ENCODE measurements around the gene WLS. TPM values are rescaled to one million over a fixed set of nuclear protein-coding genes. Genes with fewer than 3 reads are reported as not detected.

Gene WLS
- total and polyA plus RNA-seq, 2 donors (not counting 1 experiment from before 2014, with no cell fraction given), result 156 to 269 TPM

DNA sequence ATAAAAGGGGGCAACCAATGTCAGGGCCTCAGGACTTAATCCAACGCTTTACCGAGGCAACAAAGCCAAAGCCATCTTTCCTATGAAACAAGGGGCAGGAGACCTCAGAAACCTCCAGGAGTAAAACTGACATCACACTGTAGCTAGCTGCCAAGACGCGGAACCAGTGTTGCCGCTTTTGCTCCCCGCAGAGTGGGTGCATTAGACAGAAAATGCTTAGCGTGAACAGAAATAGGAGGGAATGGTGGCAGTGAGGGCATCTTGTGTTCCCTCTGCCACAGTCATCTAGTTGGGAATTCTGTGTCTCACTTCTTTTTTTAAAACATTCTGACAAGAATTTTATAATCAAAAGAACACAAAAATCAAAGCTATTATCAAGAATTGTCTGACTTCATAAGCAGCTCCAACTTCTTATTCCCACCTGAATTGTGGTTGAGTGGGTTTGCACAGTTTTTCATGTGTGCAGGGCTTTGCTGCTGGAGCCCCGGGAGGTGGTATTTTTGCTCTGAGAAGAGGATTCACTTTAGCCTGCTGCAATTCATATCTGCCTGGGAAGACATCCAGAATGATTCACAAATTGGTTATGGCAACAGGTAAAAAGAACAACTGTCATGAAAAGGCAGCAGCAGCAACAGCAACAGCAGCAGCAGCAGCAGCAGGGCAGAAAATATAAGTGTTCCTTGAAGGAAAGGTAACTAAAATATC is 99.7 kb downstream of the WLS start:
- Histone ChIP-seq H3K9me3 (ENCODE audit: control insufficient read depth, insufficient read depth, low read depth, low read length) (no peaks in the 10 kb centered on the region), H3K4me2 (ENCODE audit: extremely low read depth, insufficient read depth, low read length) (no peak overlapping the region), H3K4me1 (ENCODE audit: control insufficient read depth, extremely low read depth, insufficient read depth, low read length) (peaks cover 3% of the 10 kb centered on the region), H3K27me3 (ENCODE audit: control insufficient read depth, insufficient read depth, low read length) (no peaks in the 10 kb centered on the region), H4K20me1 (ENCODE audit: control insufficient read depth, extremely low read depth, insufficient read depth, low read length) (no peaks in the 10 kb centered on the region), H2AFZ (ENCODE audit: low read length) (no peak overlapping the region), H3K4me3 (replicated peaks in 1 of 4; ENCODE audit: control extremely low read depth in 1 of 4, insufficient read depth in 1 of 4, low read depth in 3 of 4, low read length in 4 of 4) (no peak overlapping the region), H3K9ac (ENCODE audit: insufficient read depth, low read length) (no peak overlapping the region), H3K36me3 (ENCODE audit: control insufficient read depth, insufficient read depth, low read length) (peaks cover 21% of the 10 kb centered on the region), H3K27ac (ENCODE audit: insufficient read depth, low read length) (no peak overlapping the region), H3K79me2 (ENCODE audit: control insufficient read depth, insufficient read depth, low read length) (no peaks in the 10 kb centered on the region)
- no peak for DNase-seq (ENCODE audit: low read depth in 2 of 2)
- TF ChIP-seq, protein P1, sequence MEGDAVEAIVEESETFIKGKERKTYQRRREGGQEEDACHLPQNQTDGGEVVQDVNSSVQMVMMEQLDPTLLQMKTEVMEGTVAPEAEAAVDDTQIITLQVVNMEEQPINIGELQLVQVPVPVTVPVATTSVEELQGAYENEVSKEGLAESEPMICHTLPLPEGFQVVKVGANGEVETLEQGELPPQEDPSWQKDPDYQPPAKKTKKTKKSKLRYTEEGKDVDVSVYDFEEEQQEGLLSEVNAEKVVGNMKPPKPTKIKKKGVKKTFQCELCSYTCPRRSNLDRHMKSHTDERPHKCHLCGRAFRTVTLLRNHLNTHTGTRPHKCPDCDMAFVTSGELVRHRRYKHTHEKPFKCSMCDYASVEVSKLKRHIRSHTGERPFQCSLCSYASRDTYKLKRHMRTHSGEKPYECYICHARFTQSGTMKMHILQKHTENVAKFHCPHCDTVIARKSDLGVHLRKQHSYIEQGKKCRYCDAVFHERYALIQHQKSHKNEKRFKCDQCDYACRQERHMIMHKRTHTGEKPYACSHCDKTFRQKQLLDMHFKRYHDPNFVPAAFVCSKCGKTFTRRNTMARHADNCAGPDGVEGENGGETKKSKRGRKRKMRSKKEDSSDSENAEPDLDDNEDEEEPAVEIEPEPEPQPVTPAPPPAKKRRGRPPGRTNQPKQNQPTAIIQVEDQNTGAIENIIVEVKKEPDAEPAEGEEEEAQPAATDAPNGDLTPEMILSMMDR (conservative IDR thresholded peaks at IDR 0.05 in 1 of 2, IDR thresholded peaks at IDR 0.05 in 1 of 2; ENCODE audit: low read depth in 1 of 2, low read length in 2 of 2), result no peak
- no peak for TF ChIP-seq EZH2 (IDR thresholded peaks at IDR 0.05; ENCODE audit: low read length, missing control alignments)

DNA sequence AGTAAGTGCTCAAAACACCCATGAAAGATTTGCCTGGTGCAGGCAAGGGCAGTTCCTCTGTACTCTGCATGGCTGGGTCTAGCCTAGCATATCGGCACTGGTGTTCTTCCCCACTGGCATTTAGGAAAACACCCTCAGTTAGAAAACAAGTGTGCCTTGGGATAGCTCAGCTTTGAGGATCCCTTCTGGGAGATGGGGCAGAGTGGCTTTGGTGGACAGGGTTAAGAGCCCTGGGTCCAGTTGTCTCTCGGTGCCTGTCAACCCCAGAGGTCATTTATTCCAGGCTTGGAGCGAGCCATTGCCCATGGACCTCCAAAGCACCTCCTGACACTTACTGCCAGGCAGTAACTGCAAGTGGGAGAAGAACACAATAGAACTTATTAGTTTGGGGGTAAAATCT is 101.1 kb downstream of the WLS start:
- H3K4me1 ChIP-seq (ENCODE audit: control insufficient read depth, extremely low read depth, insufficient read depth, low read length), result peaks cover 3% of the 10 kb centered on the region
- H3K27me3 ChIP-seq (ENCODE audit: control insufficient read depth, insufficient read depth, low read length), result no peaks in the 10 kb centered on the region
- no peak overlapping the region for H3K4me2 ChIP-seq (ENCODE audit: extremely low read depth, insufficient read depth, low read length)
- H2AFZ ChIP-seq (ENCODE audit: low read length), result no peak overlapping the region
- H4K20me1 ChIP-seq (ENCODE audit: control insufficient read depth, extremely low read depth, insufficient read depth, low read length), result no peaks in the 10 kb centered on the region
- no peak overlapping the region for H3K27ac ChIP-seq (ENCODE audit: insufficient read depth, low read length)
- no peak for TF ChIP-seq EZH2 (IDR thresholded peaks at IDR 0.05; ENCODE audit: low read length, missing control alignments)
- H3K79me2 ChIP-seq (ENCODE audit: control insufficient read depth, insufficient read depth, low read length), result no peaks in the 10 kb centered on the region
- H3K9me3 ChIP-seq (ENCODE audit: control insufficient read depth, insufficient read depth, low read depth, low read length), result no peaks in the 10 kb centered on the region
- H3K9ac ChIP-seq (ENCODE audit: insufficient read depth, low read length), result no peak overlapping the region
- peaks cover 16% of the 10 kb centered on the region for H3K36me3 ChIP-seq (ENCODE audit: control insufficient read depth, insufficient read depth, low read length)
- DNase-seq (ENCODE audit: low read depth in 2 of 2), result no peak
- no peak overlapping the region for H3K4me3 ChIP-seq (replicated peaks in 1 of 4; ENCODE audit: control extremely low read depth in 1 of 4, insufficient read depth in 1 of 4, low read depth in 3 of 4, low read length in 4 of 4)

DNA sequence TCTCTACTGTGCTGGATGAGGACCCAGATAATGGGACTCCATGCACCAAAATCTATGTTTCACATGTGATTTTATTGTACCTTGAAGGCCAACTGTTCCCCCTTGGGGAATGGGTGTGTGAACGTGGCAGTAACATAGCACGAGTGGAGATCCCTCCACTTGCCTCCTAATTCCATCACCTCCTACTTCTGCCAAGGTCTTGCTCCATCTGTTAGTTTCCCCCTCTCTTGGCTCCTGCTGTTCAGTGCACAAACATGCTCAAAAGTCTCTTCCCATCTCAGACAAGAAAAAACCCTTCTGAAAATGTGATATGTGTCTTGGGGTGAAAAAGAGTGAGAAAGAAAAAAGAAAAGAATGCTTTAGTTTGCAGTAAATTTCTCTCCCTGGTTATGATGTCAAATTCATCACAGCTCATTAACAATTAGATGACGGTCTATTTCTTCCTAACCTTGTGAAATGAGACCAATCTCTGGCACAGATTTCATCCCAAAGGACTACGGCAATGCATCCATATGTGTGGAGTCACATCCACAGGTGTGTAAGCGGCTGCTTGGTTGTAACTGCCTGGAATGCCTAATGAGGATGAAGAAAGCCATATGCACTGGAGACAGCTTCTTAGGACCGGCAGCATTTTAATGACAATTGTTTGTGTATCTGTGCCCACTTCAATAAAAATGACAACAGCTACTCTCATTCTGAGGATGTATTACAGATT is 102.6 kb downstream of the WLS start:
- Histone ChIP-seq H3K27ac (ENCODE audit: insufficient read depth, low read length) (no peak overlapping the region), H3K4me1 (ENCODE audit: control insufficient read depth, extremely low read depth, insufficient read depth, low read length) (peaks cover 3% of the 10 kb centered on the region), H3K79me2 (ENCODE audit: control insufficient read depth, insufficient read depth, low read length) (no peaks in the 10 kb centered on the region), H3K4me3 (replicated peaks in 1 of 4; ENCODE audit: control extremely low read depth in 1 of 4, insufficient read depth in 1 of 4, low read depth in 3 of 4, low read length in 4 of 4) (no peak overlapping the region), H3K9me3 (ENCODE audit: control insufficient read depth, insufficient read depth, low read depth, low read length) (no peaks in the 10 kb centered on the region), H3K4me2 (ENCODE audit: extremely low read depth, insufficient read depth, low read length) (no peak overlapping the region), H2AFZ (ENCODE audit: low read length) (no peak overlapping the region), H3K27me3 (ENCODE audit: control insufficient read depth, insufficient read depth, low read length) (no peaks in the 10 kb centered on the region), H3K36me3 (ENCODE audit: control insufficient read depth, insufficient read depth, low read length) (peaks cover 15% of the 10 kb centered on the region), H4K20me1 (ENCODE audit: control insufficient read depth, extremely low read depth, insufficient read depth, low read length) (no peaks in the 10 kb centered on the region), H3K9ac (ENCODE audit: insufficient read depth, low read length) (no peak overlapping the region)
- no peak for DNase-seq (ENCODE audit: low read depth in 2 of 2)
- no peak for TF ChIP-seq EZH2 (IDR thresholded peaks at IDR 0.05; ENCODE audit: low read length, missing control alignments)
- TF ChIP-seq, protein P1 (conservative IDR thresholded peaks at IDR 0.05 in 1 of 2, IDR thresholded peaks at IDR 0.05 in 1 of 2; ENCODE audit: low read depth in 1 of 2, low read length in 2 of 2), result no peak

All from fibroblast of lung (primary cell).